NB4 (cell line): ENCODE results near the gene SLC43A2.
"Not testable (repeated sequence)": the region's sequence is repeated elsewhere in the genome, so short reads cannot be mapped to it uniquely, and the experiment has no call there.

Experiments
- DNase-seq: peaks from one replicate; pipeline ENCODE4 v3.0.0; 2010; ENCODE audit warnings: low read depth
- H3K4me3 ChIP-seq: one replicate; pipeline ENCODE4 v1.5.1; 2011; ENCODE audit warnings: mild to moderate bottlenecking, low read depth, low read length, moderate library complexity
- MYC ChIP-seq: IDR thresholded peaks from 2 replicates; pipeline ENCODE4 v1.6.1; 2011; ENCODE audit warnings: low read depth, low read length
- POLR2A ChIP-seq: IDR thresholded peaks from 2 replicates; pipeline ENCODE4 v1.6.1; 2011; ENCODE audit warnings: mild to moderate bottlenecking; ENCODE audit not compliant: insufficient read length; ENCODE audit errors: extremely low read depth
- TF ChIP-seq, protein P1 (sequence below): IDR thresholded peaks from 2 replicates; pipeline ENCODE4 v1.6.1; 2011; ENCODE audit warnings: low read depth, low read length
- TF ChIP-seq, protein P2 (sequence below): IDR thresholded peaks from one replicate; pipeline ENCODE4 v1.5.1; 2012; ENCODE audit warnings: low read depth, low read length

Gene SLC43A2

DNA sequence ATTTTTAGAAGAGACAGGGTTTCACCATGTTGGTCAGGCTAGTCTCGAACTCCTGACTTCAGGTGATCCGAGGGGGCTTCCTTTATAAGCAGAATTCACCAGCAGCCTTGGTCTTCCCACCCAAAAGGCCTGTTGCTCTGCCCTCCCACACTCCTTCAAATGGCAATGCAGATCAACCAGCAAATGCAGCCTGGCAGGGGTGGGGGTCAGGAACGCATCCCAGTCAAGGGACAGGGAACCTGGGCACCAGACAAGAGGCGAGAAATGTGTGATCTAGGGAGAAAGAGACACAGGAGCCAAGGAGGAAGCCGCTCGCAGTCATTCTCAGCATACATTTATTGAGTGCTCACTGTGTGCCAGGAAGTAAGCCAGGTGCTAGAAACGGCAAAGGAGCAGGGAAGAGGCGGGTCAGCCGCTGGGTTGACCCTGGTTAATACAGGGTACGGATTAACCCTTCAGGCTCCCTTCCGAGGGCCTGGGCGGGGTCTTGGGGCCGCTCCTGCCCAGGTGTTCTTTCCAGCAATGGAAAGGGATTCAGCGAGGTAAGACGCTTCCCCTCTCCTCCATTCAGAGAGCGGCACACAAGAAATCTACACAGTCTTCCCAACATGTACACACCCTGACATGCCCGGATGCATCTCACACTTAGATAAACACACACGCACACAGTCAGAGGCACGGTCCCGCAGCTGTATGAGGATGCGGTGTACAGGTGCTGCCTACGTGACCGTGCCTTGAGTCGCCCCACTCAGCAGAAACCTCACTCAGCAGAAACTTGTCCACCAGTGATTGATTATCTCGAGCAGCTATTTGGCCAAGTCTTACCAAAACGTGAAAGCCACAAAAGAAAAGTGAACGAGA, 59.5 kb downstream of the SLC43A2 start:
- TF ChIP-seq MYC: no peak
- no peak for TF ChIP-seq POLR2A
- TF ChIP-seq, protein P1, sequence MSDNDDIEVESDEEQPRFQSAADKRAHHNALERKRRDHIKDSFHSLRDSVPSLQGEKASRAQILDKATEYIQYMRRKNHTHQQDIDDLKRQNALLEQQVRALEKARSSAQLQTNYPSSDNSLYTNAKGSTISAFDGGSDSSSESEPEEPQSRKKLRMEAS: no peak
- TF ChIP-seq, protein P2, sequence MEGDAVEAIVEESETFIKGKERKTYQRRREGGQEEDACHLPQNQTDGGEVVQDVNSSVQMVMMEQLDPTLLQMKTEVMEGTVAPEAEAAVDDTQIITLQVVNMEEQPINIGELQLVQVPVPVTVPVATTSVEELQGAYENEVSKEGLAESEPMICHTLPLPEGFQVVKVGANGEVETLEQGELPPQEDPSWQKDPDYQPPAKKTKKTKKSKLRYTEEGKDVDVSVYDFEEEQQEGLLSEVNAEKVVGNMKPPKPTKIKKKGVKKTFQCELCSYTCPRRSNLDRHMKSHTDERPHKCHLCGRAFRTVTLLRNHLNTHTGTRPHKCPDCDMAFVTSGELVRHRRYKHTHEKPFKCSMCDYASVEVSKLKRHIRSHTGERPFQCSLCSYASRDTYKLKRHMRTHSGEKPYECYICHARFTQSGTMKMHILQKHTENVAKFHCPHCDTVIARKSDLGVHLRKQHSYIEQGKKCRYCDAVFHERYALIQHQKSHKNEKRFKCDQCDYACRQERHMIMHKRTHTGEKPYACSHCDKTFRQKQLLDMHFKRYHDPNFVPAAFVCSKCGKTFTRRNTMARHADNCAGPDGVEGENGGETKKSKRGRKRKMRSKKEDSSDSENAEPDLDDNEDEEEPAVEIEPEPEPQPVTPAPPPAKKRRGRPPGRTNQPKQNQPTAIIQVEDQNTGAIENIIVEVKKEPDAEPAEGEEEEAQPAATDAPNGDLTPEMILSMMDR: no peak
- DNase-seq: no peak

DNA sequence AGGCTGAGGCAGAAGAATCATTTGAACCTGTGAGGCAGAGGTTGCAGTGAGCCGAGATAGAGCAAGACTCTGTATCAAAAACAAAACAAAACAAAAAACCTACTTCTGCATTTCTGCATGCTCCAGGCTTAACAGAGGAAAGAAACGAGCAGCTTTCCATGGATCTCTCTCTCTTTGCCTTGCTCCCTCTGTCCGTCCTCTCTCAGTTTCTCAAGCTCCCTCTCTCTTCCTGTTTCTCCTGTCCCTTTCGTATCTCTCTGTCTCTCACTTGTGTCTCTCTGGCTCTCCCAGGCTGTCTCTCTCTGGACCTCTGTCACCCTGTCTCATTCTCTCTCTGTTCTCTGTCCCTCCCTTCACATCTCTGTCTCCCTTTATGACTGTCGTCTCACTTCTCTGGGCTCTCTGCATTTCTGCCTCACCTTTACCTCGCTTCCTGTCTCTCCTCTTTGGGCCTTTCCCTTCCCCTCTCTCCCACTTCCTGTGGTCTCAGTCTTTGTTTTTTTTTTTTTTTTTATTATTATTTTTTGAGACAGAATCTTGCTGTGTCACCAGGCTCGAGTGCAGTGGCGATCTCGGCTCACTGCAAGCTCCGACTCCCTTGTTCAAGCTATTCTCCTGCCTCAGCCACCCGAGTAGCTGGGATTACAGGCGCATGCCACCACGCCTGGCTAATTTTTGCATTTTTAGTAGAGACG, 62.0 kb downstream of the SLC43A2 start:
- no peak overlapping the region for H3K4me3 ChIP-seq
- no peak for DNase-seq
- TF ChIP-seq POLR2A (no peak), MYC (no peak)
- TF ChIP-seq, protein P2: no peak
- TF ChIP-seq, protein P1: no peak

More for the DNA sequence above, 59.5 kb downstream of the SLC43A2 start:
- no peak overlapping the region for H3K4me3 ChIP-seq

DNA sequence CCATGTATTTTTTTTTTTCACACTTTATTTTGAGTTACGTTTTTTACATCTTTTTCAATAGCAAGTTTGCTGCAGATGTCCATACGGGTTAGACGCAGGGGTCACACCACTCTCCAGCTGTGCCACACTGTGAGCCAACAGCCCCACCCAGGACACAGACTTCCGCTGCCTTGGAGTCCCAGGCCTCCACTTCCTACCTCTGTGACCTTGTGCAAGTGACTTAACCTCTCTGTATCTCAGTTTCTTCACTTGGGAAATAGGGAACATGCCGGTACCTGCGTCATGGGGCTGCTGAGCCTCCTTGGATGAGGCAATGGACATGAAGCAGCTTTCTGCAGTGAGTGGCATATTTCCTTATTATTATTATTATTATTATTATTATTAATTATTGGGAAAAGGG, 62.8 kb downstream of the SLC43A2 start:
- DNase-seq: no peak
- TF ChIP-seq, protein P2: no peak
- TF ChIP-seq, protein P1: no peak
- TF ChIP-seq MYC: no peak
- TF ChIP-seq POLR2A: no peak
- H3K4me3 ChIP-seq: no peak overlapping the region

DNA sequence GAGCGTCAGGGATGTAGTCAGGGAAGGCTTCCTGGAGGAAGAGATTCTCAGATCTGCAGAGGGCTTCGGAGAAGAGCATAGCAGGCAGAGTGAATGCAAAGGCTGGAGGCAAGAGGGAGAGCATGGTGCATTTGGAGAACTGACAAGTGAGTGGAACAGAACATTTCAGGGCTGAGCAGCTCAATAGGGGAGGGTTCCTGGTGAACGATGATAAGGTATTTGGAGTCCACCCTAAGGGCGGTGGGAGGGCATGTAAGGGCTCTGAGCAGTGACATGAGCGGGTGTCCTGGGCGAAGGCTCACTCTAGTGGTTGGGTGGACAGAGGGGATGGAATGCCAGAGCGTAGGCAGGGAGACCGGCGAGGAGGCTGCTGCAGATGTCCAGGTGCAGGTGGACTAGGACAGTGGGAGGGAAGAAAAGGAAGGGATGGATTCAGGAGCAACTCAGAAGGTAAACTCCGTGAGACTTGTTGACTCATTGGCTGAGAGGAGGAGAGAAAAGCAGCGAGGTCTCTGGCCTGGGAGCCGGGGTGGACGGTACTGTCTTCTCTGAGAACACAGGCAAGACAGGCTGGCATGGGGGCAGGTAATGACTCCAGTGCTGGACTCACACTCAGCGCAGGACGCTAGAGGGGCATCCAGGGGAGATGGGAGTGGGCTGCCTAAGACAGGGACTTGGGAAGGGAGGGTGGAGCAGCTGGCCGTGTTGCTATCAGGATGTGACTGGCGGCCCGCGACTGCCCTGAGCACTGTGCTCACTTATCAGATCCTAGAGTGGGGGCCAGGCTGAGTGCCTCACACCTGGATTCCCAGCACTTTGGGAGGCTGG, 64.6 kb downstream of the SLC43A2 start:
- no peak for DNase-seq
- TF ChIP-seq, protein P1: no peak
- TF ChIP-seq MYC: no peak
- TF ChIP-seq POLR2A: no peak
- TF ChIP-seq, protein P2: no peak
- H3K4me3 ChIP-seq: no peak overlapping the region

DNA sequence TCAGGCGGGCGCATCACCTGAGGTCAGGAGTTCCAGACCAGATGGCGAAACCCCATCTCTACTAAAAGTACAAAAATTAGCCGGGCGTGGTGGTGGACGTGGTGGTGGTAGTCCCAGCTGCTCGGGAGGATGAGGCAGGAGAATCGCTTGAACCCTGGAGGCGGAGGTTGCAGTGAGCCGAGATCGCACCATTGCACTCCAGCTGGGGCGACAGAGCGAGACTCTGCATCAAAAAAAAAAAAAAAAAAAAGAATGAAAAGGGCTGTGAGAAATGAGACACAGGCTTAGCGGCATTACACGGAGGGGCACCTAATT, 65.2 kb downstream of the SLC43A2 start:
- not testable (repeated sequence) for DNase-seq, H3K4me3 ChIP-seq

DNA sequence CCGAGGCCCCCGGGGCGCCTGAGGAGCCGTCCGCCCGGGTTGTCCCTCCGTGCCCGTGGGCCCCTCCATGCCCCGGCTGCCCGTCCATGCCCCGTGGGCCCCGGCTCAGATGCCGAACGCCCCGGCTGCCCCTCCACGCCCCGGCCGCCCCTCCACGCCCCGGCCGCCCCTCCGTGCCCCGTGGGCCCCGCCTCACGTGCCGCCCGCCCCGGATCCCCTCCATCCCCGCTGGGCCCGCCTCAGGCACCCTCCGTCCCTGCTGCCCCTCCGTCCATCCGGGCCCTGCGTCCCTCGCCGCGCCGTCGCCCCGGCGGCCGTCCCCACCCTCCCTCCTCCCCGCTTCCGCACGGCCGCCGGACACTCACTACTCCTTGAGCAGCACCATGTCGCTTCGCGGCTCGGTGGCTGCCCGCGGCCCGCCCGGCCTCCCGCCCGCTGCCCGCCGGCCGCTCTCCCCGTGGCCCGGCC, 66.4 kb downstream of the SLC43A2 start:
- no peak for DNase-seq
- TF ChIP-seq, protein P1: no peak
- TF ChIP-seq POLR2A (no peak), MYC (no peak)
- TF ChIP-seq, protein P2: no peak

More for the DNA sequence above, 66.4 kb downstream of the SLC43A2 start:
- H3K4me3 ChIP-seq: peak overlapping the region; percentile 59
